Measurements from ENCODE around the gene TTYH3. TPM values are rescaled to one million over a fixed set of nuclear protein-coding genes. Genes with fewer than 3 reads are reported as not detected.

Gene TTYH3
- total RNA-seq (100 to 1,000 TPM in 2 of 7 donors, 10 to 100 TPM in 5; 62.6 to 158 (median 86.0) TPM), polyA plus RNA-seq (10 to 100 TPM; 11.9 to 33.0 (median 13.1) TPM)
- long read RNA-seq, donor 1, full-length matches to known transcripts: 14 of 32 reads
- long read RNA-seq, donor 1, partial matches to known transcripts: 18 of 32 reads
- long read RNA-seq, donor 1, other reads (novel, unspliced or antisense): 0 of 32 reads
- long read RNA-seq, donor 2, full-length matches to known transcripts: 15 of 31 reads
- long read RNA-seq, donor 2, partial matches to known transcripts: 16 of 31 reads
- long read RNA-seq, donor 2, other reads (novel, unspliced or antisense): 0 of 31 reads

GRCh38 chr7:2631946-2632732 lies at the start of gene TTYH3:
TTYH3 (plus strand) TSS chr7:2631986; CDS start chr7:2632156, 170 bp downstream.
- WGBS, 5 donors: 1 to 4% (median 1%) methylated on average over 18 to 62 of the region's 62 CpGs
- Histone ChIP-seq H3K4me3 (peak within 1 kb of the TSS; percentile 58 to 94 (median 76)), H3K9me3 (no peaks in the 10 kb centered on the region), H3K27me3 (replicated peaks in 1 of 7) (no peaks in the 10 kb centered on the region), H3K4me1 (peaks cover 38 to 74% (median 62%) of the 10 kb centered on the region in 6 donors), H3K36me3 (peaks cover 0 to 9% (median 0%) of the 10 kb centered on the region in 6 donors), H3K27ac (peak within 1 kb of the TSS; percentile 82 to 94 (median 89))
- intact Hi-C loops (cut with DNase I; ENCODE audit: low total_unique reads): no loop called here
- TF ChIP-seq POLR2AphosphoS5 (IDR thresholded peaks at IDR 0.05) (no peak), POLR2A (IDR thresholded peaks at IDR 0.05) (no peak), CTCF (IDR thresholded peaks at IDR 0.05 in 8 of 11, conservative IDR thresholded peaks at IDR 0.05 in 3 of 11) (no peak)
- DNase-seq: peak; percentile 94

- Histone ChIP-seq H3K4me3 (no peak overlapping the region), H3K36me3 (peaks cover 0 to 55% (median 17%) of the 10 kb centered on the region in 6 donors), H3K4me1 (no peaks in the 10 kb centered on the region), H3K27me3 (replicated peaks in 1 of 7) (no peaks in the 10 kb centered on the region), H3K27ac (no peak overlapping the region), H3K9me3 (no peaks in the 10 kb centered on the region)
- intact Hi-C loops (cut with DNase I; ENCODE audit: low total_unique reads): no loop called here
- WGBS, 5 donors: 84 to 93% (median 91%) methylated on average over 22 to 24 of the region's 24 CpGs
- no peak for DNase-seq
- TF ChIP-seq CTCF (IDR thresholded peaks at IDR 0.05 in 8 of 11, conservative IDR thresholded peaks at IDR 0.05 in 3 of 11): no peak
- no peak for TF ChIP-seq POLR2AphosphoS5 (IDR thresholded peaks at IDR 0.05)
- TF ChIP-seq POLR2A (IDR thresholded peaks at IDR 0.05): no peak
These were observed 49.6 kb upstream of the TTYH3 start for GRCh38 chr7:2582006-2582735.

GRCh38 chr7:2583798-2584580 lies 47.8 kb upstream of the TTYH3 start:
- H3K36me3 ChIP-seq: peaks cover 0 to 56% (median 13%) of the 10 kb centered on the region in 6 donors
- no peaks in the 10 kb centered on the region for H3K4me1 ChIP-seq
- 92 to 96% (median 94%) methylated on average over 22 to 49 of the region's 54 CpGs for WGBS, 5 donors
- DNase-seq: no peak
- intact Hi-C loops (cut with DNase I; ENCODE audit: low total_unique reads): no loop called here
- H3K4me3 ChIP-seq: no peak overlapping the region
- TF ChIP-seq POLR2A (IDR thresholded peaks at IDR 0.05): no peak
- no peak for TF ChIP-seq CTCF (IDR thresholded peaks at IDR 0.05 in 8 of 11, conservative IDR thresholded peaks at IDR 0.05 in 3 of 11)
- TF ChIP-seq POLR2AphosphoS5 (IDR thresholded peaks at IDR 0.05): no peak
- H3K27ac ChIP-seq: no peak overlapping the region
- H3K27me3 ChIP-seq (replicated peaks in 1 of 7): no peaks in the 10 kb centered on the region
- no peaks in the 10 kb centered on the region for H3K9me3 ChIP-seq

All from spleen (tissue), 13 donors.